ENCODE results near the gene CYRIA.

DNA sequence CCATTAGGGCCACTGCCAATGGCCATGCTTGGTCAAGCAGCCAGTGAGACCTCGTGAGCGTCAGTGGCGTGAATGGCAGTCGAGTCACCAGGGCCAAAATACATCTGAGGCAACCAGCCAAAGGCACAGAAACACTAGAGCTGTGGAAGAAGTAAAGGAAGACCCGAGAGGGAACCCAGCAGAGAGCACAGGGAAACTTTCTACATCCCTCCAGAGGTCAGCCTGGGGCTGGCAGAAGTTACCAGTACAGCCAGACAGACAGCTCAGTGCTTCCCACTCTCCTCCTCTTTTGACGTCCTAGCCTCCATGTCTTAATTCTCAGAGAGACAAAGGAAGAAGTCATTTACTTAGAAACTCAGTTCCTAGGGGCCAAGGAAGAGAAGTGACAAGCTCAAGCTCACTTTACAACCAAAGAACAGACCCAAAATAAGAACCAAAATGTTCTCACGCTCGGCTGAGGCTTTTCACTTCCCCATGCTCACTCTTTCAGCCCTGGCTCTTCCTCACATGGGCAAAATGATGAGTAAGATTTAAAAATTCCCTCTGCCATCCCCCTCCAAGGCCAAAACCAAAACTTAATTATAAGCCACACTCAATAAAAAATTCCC lies 8.7 kb downstream of the CYRIA start:
- TF ChIP-seq EP300 (IDR thresholded peaks at IDR 0.05): no peak
- TF ChIP-seq, protein P1, sequence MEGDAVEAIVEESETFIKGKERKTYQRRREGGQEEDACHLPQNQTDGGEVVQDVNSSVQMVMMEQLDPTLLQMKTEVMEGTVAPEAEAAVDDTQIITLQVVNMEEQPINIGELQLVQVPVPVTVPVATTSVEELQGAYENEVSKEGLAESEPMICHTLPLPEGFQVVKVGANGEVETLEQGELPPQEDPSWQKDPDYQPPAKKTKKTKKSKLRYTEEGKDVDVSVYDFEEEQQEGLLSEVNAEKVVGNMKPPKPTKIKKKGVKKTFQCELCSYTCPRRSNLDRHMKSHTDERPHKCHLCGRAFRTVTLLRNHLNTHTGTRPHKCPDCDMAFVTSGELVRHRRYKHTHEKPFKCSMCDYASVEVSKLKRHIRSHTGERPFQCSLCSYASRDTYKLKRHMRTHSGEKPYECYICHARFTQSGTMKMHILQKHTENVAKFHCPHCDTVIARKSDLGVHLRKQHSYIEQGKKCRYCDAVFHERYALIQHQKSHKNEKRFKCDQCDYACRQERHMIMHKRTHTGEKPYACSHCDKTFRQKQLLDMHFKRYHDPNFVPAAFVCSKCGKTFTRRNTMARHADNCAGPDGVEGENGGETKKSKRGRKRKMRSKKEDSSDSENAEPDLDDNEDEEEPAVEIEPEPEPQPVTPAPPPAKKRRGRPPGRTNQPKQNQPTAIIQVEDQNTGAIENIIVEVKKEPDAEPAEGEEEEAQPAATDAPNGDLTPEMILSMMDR (IDR thresholded peaks at IDR 0.05): no peak
- no peak for TF ChIP-seq POLR2A (IDR thresholded peaks at IDR 0.05; ENCODE audit: low read depth)
